MM.1S (cell line): ENCODE measurements around the gene TMEM198.

Experiments
- DNase-seq: peaks from one replicate; pipeline ENCODE4 v3.0.0-alpha.2; 2015
- H2AFZ ChIP-seq: fragments of 300-600 bp; sonication (generic); 2 replicates; pipeline ENCODE4 v1.6.0; 2016; ENCODE audit warnings: antibody characterized with exemption, low read length
- H3F3A ChIP-seq: fragments of 300-600 bp; sonication (generic); 2 replicates; pipeline ENCODE4 v1.6.1; 2016; ENCODE audit warnings: mild to moderate bottlenecking, antibody characterized with exemption, low read length, moderate library complexity, mixed read lengths; ENCODE audit not compliant: insufficient read depth
- H3K27ac ChIP-seq: fragments of 300-600 bp; sonication (generic); 2 replicates; pipeline ENCODE4 v1.5.1; 2016; ENCODE audit warnings: mild to moderate bottlenecking, low read length
- H3K27me3 ChIP-seq: fragments of 300-600 bp; sonication (generic); replicated peaks from 2 replicates; pipeline ENCODE4 v1.6.0; 2016; ENCODE audit warnings: low read length; ENCODE audit not compliant: insufficient read depth
- H3K36me3 ChIP-seq: fragments of 300-600 bp; sonication (generic); replicated peaks from 2 replicates; pipeline ENCODE4 v1.6.1; 2016; ENCODE audit warnings: mild to moderate bottlenecking, low read length, mixed read lengths; ENCODE audit not compliant: insufficient read depth
- H3K4me1 ChIP-seq: fragments of 300-600 bp; sonication (generic); 2 replicates; pipeline ENCODE4 v1.6.1; 2016; ENCODE audit warnings: low read length, mixed read lengths
- H3K4me2 ChIP-seq: fragments of 300-600 bp; sonication (generic); 2 replicates; pipeline ENCODE4 v1.6.0; 2016; ENCODE audit warnings: low read depth, low read length
- H3K4me3 ChIP-seq: fragments of 300-600 bp; sonication (generic); 2 replicates; pipeline ENCODE4 v1.5.1; 2016; ENCODE audit warnings: low read length, mixed read lengths
- H3K79me2 ChIP-seq: fragments of 300-600 bp; sonication (generic); 2 replicates; pipeline ENCODE4 v1.6.1; 2016; ENCODE audit warnings: mixed run types, low read length, mixed read lengths
- H3K9ac ChIP-seq: fragments of 300-600 bp; sonication (generic); 2 replicates; pipeline ENCODE4 v1.6.1; 2016; ENCODE audit warnings: low read length, mixed read lengths
- H3K9me2 ChIP-seq: fragments of 300-600 bp; sonication (generic); replicated peaks from 2 replicates; pipeline ENCODE4 v1.6.1; 2016; ENCODE audit warnings: mild to moderate bottlenecking, low read length, mixed read lengths; ENCODE audit not compliant: insufficient read depth
- H3K9me3 ChIP-seq: fragments of 300-600 bp; sonication (generic); replicated peaks from 2 replicates; pipeline ENCODE4 v1.6.1; 2016; ENCODE audit warnings: mild to moderate bottlenecking, low read length, mixed read lengths; ENCODE audit not compliant: insufficient read depth
- H4K20me1 ChIP-seq: fragments of 300-600 bp; sonication (generic); 2 replicates; pipeline ENCODE4 v1.6.1; 2016; ENCODE audit warnings: mild to moderate bottlenecking, low read length, moderate library complexity, mixed read lengths; ENCODE audit not compliant: insufficient read depth
- EZH2 ChIP-seq: fragments of 300-600 bp; sonication (generic); optimal IDR thresholded peaks from 2 replicates; pipeline ENCODE3; 2017; ENCODE audit warnings: low read depth, mild to moderate bottlenecking, antibody characterized with exemption, low read length, mixed read lengths
- EZH2phosphoT487 ChIP-seq: fragments of 300-600 bp; sonication (generic); IDR thresholded peaks from 2 replicates; pipeline ENCODE4 v1.6.1; 2018; ENCODE audit warnings: antibody characterized with exemption, low read length
- TF ChIP-seq, protein P1 (sequence below): fragments of 300-600 bp; sonication (generic); IDR thresholded peaks from 2 replicates; pipeline ENCODE4 v1.5.1; 2016; ENCODE audit warnings: antibody characterized with exemption, low read length, mixed read lengths

Gene TMEM198

DNA sequence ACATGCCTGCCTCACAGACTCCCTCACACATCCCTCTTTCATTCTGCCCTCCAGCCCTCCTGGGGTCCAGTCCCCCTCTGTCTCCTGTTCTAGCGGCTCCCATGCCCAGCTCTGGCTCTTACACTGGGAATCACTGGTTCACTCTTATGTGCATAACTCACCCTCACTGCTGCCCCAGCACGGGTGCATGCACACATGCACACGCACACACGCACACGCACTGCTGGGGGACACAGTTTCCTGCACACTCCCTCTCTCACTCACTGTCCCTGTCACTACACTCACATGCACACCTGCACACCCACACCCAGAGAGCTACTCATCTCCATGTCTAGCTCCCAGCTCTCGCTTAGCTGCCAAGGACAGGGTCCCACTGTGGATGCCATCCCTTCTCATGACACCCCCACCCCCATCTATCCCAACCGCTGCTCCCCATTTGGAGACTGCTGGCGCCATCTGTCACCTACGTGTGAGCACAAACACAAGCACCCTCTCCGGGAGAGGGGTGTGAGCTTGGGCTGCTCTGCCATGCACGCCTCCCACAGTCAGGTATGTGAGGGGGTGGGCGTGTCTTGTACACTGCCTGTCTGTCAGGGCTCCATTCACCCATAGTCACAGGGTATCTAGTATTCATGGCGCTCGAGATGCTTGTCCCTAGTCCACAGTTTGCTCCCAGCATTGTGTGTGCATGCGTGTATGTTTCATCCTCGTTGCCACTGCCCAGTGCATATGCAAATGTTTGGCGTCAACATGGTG, 27.8 kb upstream of the TMEM198 start:
- no peaks in the 10 kb centered on the region for H3K36me3 ChIP-seq
- H3K79me2 ChIP-seq = no peaks in the 10 kb centered on the region
- H3F3A ChIP-seq = no peaks in the 10 kb centered on the region
- H4K20me1 ChIP-seq = no peaks in the 10 kb centered on the region
- no peak overlapping the region for H3K9ac ChIP-seq
- H3K9me3 ChIP-seq = no peaks in the 10 kb centered on the region
- no peak overlapping the region for H3K27ac ChIP-seq
- H3K4me1 ChIP-seq = no peaks in the 10 kb centered on the region
- no peaks in the 10 kb centered on the region for H3K9me2 ChIP-seq
- no peak overlapping the region for H3K4me2 ChIP-seq
- no peak for TF ChIP-seq EZH2phosphoT487
- TF ChIP-seq EZH2 = no peak
- TF ChIP-seq, protein P1, sequence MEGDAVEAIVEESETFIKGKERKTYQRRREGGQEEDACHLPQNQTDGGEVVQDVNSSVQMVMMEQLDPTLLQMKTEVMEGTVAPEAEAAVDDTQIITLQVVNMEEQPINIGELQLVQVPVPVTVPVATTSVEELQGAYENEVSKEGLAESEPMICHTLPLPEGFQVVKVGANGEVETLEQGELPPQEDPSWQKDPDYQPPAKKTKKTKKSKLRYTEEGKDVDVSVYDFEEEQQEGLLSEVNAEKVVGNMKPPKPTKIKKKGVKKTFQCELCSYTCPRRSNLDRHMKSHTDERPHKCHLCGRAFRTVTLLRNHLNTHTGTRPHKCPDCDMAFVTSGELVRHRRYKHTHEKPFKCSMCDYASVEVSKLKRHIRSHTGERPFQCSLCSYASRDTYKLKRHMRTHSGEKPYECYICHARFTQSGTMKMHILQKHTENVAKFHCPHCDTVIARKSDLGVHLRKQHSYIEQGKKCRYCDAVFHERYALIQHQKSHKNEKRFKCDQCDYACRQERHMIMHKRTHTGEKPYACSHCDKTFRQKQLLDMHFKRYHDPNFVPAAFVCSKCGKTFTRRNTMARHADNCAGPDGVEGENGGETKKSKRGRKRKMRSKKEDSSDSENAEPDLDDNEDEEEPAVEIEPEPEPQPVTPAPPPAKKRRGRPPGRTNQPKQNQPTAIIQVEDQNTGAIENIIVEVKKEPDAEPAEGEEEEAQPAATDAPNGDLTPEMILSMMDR = no peak
- no peak for DNase-seq
- H3K27me3 ChIP-seq = peaks cover 99% of the 10 kb centered on the region
- no peak overlapping the region for H2AFZ ChIP-seq
- H3K4me3 ChIP-seq = no peak overlapping the region

DNA sequence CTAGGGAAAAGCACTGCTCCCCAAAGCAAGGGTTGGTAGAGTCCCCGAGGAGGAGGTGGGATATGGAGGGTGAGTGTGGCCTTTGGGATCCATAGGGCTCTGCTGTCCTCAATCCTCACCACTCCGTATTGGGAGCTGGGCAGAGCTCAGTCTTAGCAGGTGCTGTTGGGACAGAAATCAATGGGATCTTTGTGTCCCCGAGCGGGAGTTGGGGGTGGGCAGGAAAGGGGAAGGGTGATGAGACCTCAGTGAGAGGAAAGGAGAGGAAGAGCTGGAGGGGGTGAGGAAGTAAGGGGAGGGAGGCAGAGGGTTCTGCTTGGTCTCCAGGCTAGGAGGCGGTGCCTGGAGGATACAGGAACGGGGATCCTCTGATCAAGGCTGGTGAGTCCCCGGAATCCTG, 26.9 kb upstream of the TMEM198 start:
- no peak overlapping the region for H3K4me3 ChIP-seq
- no peak for DNase-seq
- H3K9me3 ChIP-seq = no peaks in the 10 kb centered on the region
- H3K4me2 ChIP-seq = no peak overlapping the region
- H3K9ac ChIP-seq = no peak overlapping the region
- H4K20me1 ChIP-seq = no peaks in the 10 kb centered on the region
- no peak overlapping the region for H3K27ac ChIP-seq
- H3K79me2 ChIP-seq = no peaks in the 10 kb centered on the region
- H3F3A ChIP-seq = no peaks in the 10 kb centered on the region
- no peaks in the 10 kb centered on the region for H3K36me3 ChIP-seq
- H3K4me1 ChIP-seq = no peaks in the 10 kb centered on the region
- no peaks in the 10 kb centered on the region for H3K9me2 ChIP-seq
- peaks cover 100% of the 10 kb centered on the region for H3K27me3 ChIP-seq
- TF ChIP-seq, protein P1 = no peak
- H2AFZ ChIP-seq = no peak overlapping the region

DNA sequence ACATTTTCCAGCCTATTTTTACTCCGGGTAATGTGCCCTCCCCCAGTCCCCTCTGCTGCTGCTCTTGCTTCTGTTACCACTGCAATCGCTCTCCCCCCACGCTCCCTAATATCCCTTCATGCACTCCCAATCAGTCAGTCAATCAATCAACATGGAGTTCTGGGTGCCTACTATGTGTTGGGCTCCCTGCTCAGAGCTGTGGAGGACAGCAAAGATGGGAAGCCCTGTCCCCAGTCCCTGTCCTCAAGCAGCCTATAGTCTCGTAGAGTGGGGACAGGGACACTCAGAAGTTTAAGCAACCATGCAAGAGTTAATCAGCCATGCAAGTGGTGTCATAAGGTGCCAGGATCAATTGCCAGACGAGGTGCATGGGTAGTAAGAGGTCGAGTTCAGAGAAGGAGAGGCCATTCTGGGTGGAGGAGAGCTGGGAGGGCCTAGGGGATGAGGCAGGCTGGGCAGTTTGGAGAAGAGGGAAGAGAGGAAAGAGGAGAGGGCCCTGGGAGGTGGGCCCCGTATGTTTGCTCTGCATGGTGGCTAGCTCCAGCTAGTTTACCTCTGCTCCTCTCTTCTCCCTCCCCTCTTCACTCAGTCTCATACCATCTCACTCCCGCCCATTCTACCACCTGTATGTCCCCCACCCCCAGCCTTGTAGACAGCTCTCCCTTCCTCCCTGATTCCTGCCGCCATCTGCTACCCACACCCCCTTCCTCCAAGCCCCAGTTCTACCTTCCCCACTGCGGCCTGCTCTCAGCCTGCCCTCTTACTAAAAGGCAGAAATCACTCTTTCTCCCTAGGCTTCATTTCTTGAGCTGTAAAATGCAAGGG, 25.7 kb upstream of the TMEM198 start:
- H3K4me1 ChIP-seq = no peaks in the 10 kb centered on the region

More for the DNA sequence above, 25.7 kb upstream of the TMEM198 start:
- Histone ChIP-seq H3K4me3 (no peak overlapping the region), H3K9me3 (no peaks in the 10 kb centered on the region), H3K9me2 (no peaks in the 10 kb centered on the region), H3K9ac (no peak overlapping the region), H3K79me2 (no peaks in the 10 kb centered on the region), H3K27me3 (peaks cover 100% of the 10 kb centered on the region), H2AFZ (no peak overlapping the region), H3K36me3 (no peaks in the 10 kb centered on the region), H4K20me1 (no peaks in the 10 kb centered on the region), H3F3A (no peaks in the 10 kb centered on the region), H3K4me2 (no peak overlapping the region), H3K27ac (no peak overlapping the region)
- TF ChIP-seq EZH2phosphoT487 (no peak), EZH2 (no peak)
- TF ChIP-seq, protein P1 = no peak
- no peak for DNase-seq
